MM.1S (cell line): ENCODE data around the gene STON2.

Experiments used
- DNase-seq: peaks from one replicate; pipeline ENCODE4 v3.0.0-alpha.2; 2015
- H2AFZ ChIP-seq: fragments of 300-600 bp; sonication (generic); 2 replicates; pipeline ENCODE4 v1.6.0; 2016; ENCODE audit warnings: antibody characterized with exemption, low read length
- H3F3A ChIP-seq: fragments of 300-600 bp; sonication (generic); 2 replicates; pipeline ENCODE4 v1.6.1; 2016; ENCODE audit warnings: mild to moderate bottlenecking, antibody characterized with exemption, low read length, moderate library complexity, mixed read lengths; ENCODE audit not compliant: insufficient read depth
- H3K27ac ChIP-seq: fragments of 300-600 bp; sonication (generic); 2 replicates; pipeline ENCODE4 v1.5.1; 2016; ENCODE audit warnings: mild to moderate bottlenecking, low read length
- H3K27me3 ChIP-seq: fragments of 300-600 bp; sonication (generic); replicated peaks from 2 replicates; pipeline ENCODE4 v1.6.0; 2016; ENCODE audit warnings: low read length; ENCODE audit not compliant: insufficient read depth
- H3K36me3 ChIP-seq: fragments of 300-600 bp; sonication (generic); replicated peaks from 2 replicates; pipeline ENCODE4 v1.6.1; 2016; ENCODE audit warnings: mild to moderate bottlenecking, low read length, mixed read lengths; ENCODE audit not compliant: insufficient read depth
- H3K4me1 ChIP-seq: fragments of 300-600 bp; sonication (generic); 2 replicates; pipeline ENCODE4 v1.6.1; 2016; ENCODE audit warnings: low read length, mixed read lengths
- H3K4me2 ChIP-seq: fragments of 300-600 bp; sonication (generic); 2 replicates; pipeline ENCODE4 v1.6.0; 2016; ENCODE audit warnings: low read depth, low read length
- H3K4me3 ChIP-seq: fragments of 300-600 bp; sonication (generic); 2 replicates; pipeline ENCODE4 v1.5.1; 2016; ENCODE audit warnings: low read length, mixed read lengths
- H3K79me2 ChIP-seq: fragments of 300-600 bp; sonication (generic); 2 replicates; pipeline ENCODE4 v1.6.1; 2016; ENCODE audit warnings: mixed run types, low read length, mixed read lengths
- H3K9ac ChIP-seq: fragments of 300-600 bp; sonication (generic); 2 replicates; pipeline ENCODE4 v1.6.1; 2016; ENCODE audit warnings: low read length, mixed read lengths
- H3K9me2 ChIP-seq: fragments of 300-600 bp; sonication (generic); replicated peaks from 2 replicates; pipeline ENCODE4 v1.6.1; 2016; ENCODE audit warnings: mild to moderate bottlenecking, low read length, mixed read lengths; ENCODE audit not compliant: insufficient read depth
- H3K9me3 ChIP-seq: fragments of 300-600 bp; sonication (generic); replicated peaks from 2 replicates; pipeline ENCODE4 v1.6.1; 2016; ENCODE audit warnings: mild to moderate bottlenecking, low read length, mixed read lengths; ENCODE audit not compliant: insufficient read depth
- H4K20me1 ChIP-seq: fragments of 300-600 bp; sonication (generic); 2 replicates; pipeline ENCODE4 v1.6.1; 2016; ENCODE audit warnings: mild to moderate bottlenecking, low read length, moderate library complexity, mixed read lengths; ENCODE audit not compliant: insufficient read depth
- CTCF ChIP-seq: fragments of 300-600 bp; sonication (generic); IDR thresholded peaks from 2 replicates; pipeline ENCODE4 v1.5.1; 2016; ENCODE audit warnings: antibody characterized with exemption, low read length, mixed read lengths
- EZH2 ChIP-seq: fragments of 300-600 bp; sonication (generic); optimal IDR thresholded peaks from 2 replicates; pipeline ENCODE3; 2017; ENCODE audit warnings: low read depth, mild to moderate bottlenecking, antibody characterized with exemption, low read length, mixed read lengths
- EZH2phosphoT487 ChIP-seq: fragments of 300-600 bp; sonication (generic); IDR thresholded peaks from 2 replicates; pipeline ENCODE4 v1.6.1; 2018; ENCODE audit warnings: antibody characterized with exemption, low read length

STON2 gene

GRCh38 chr14:81329640-81330381, 70.3 kb downstream of the STON2 start:
- H3K4me1 ChIP-seq: 0 out of 2 replicates have a peak, but pooled peaks cover 10% of the 10 kb centered on the region
- H3K4me3 ChIP-seq: no peak overlapping the region
- H3K36me3 ChIP-seq: no peaks in the 10 kb centered on the region
- H3K27me3 ChIP-seq: no peaks in the 10 kb centered on the region
- no peak overlapping the region for H3K9ac ChIP-seq
- H3K79me2 ChIP-seq: no peaks in the 10 kb centered on the region
- H4K20me1 ChIP-seq: no peaks in the 10 kb centered on the region
- peaks cover 3% of the 10 kb centered on the region; the same call in 1 of the 2 replicates for H3F3A ChIP-seq
- H3K9me3 ChIP-seq: no peaks in the 10 kb centered on the region
- DNase-seq: no peak
- no peak overlapping the region for H3K27ac ChIP-seq
- TF ChIP-seq EZH2 (no peak), EZH2phosphoT487 (no peak), CTCF (no peak)
- H3K9me2 ChIP-seq: no peaks in the 10 kb centered on the region
- H3K4me2 ChIP-seq: no peak overlapping the region
- no peak overlapping the region for H2AFZ ChIP-seq

- no peak overlapping the region for H2AFZ ChIP-seq
- H3K27ac ChIP-seq: no peak overlapping the region
- no peak for DNase-seq
- no peaks in the 10 kb centered on the region for H3K79me2 ChIP-seq
- H3K4me3 ChIP-seq: no peak overlapping the region
- H3K9ac ChIP-seq: no peak overlapping the region
- TF ChIP-seq EZH2 (no peak), EZH2phosphoT487 (no peak), CTCF (no peak)
- H3K36me3 ChIP-seq: no peaks in the 10 kb centered on the region
- no peak overlapping the region for H3K4me2 ChIP-seq
- no peaks in the 10 kb centered on the region for H3K9me2 ChIP-seq
- no peaks in the 10 kb centered on the region for H3K27me3 ChIP-seq
- H3K4me1 ChIP-seq: no peaks in the 10 kb centered on the region
- no peaks in the 10 kb centered on the region for H3K9me3 ChIP-seq
- H3F3A ChIP-seq: no peaks in the 10 kb centered on the region
- H4K20me1 ChIP-seq: no peaks in the 10 kb centered on the region
Measured at GRCh38 chr14:81326451-81326850, 73.7 kb downstream of the STON2 start.

- Histone ChIP-seq H3K4me2 (no peak overlapping the region), H3K9ac (no peak overlapping the region), H3K79me2 (no peaks in the 10 kb centered on the region), H3K4me3 (no peak overlapping the region), H2AFZ (no peak overlapping the region), H3K9me3 (no peaks in the 10 kb centered on the region), H3K4me1 (no peaks in the 10 kb centered on the region), H4K20me1 (no peaks in the 10 kb centered on the region), H3K9me2 (no peaks in the 10 kb centered on the region), H3K27ac (no peak overlapping the region), H3K36me3 (no peaks in the 10 kb centered on the region), H3F3A (no peaks in the 10 kb centered on the region), H3K27me3 (no peaks in the 10 kb centered on the region)
- DNase-seq: no peak
- TF ChIP-seq EZH2phosphoT487 (no peak), EZH2 (no peak), CTCF (no peak)
Measured at GRCh38 chr14:81324011-81324410, 76.1 kb downstream of the STON2 start.
